ENCODE results near the gene GATA3. TPM values are rescaled to one million over a fixed set of nuclear protein-coding genes. Genes with fewer than 3 reads are reported as not detected.
A peak's percentile ranks its signal among the peaks of the same experiment; 100 is the strongest.

GATA3 gene
- total and polyA plus RNA-seq, 2 experiments from 2014 or later, result 2.4 to 15.4 TPM

DNA sequence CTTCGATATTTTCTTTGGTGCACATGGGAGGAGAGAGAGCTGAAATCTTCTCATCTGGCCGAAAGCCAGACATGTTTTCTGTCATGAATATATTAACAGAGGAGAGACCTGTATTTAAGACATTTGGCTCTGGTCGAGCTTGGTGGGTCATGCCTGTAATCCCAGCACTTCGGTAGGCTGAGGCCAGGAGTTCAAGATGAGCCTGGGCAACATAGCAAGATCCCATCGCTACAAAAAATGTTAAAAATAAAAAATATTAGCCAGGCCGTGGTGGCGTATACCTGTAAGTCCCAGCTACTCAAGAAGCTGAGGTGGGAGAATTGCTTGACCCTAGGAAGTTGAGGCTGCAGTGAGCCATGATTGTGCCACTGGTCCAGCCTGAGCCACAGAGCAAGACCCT is 21.9 kb upstream of the GATA3 start:
- no peak for DNase-seq (ENCODE audit: low spot score)
- Histone ChIP-seq H3K4me1 (ENCODE audit: insufficient read depth) (peaks cover 17% of the 10 kb centered on the region), H3K27ac (no peak overlapping the region), H3K9me3 (ENCODE audit: low read depth) (no peaks in the 10 kb centered on the region), H4K20me1 (ENCODE audit: insufficient read depth, poor library complexity, severe bottlenecking) (no peaks in the 10 kb centered on the region), H2AFZ (no peak overlapping the region), H3K4me2 (no peak overlapping the region), H3K36me3 (replicated peaks; ENCODE audit: insufficient read depth, low read depth) (no peaks in the 10 kb centered on the region), H3K9me2 (replicated peaks; ENCODE audit: insufficient read depth) (no peaks in the 10 kb centered on the region), H3K27me3 (peaks cover 70% of the 10 kb centered on the region), H3K79me2 (no peaks in the 10 kb centered on the region), H3K4me3 (no peak overlapping the region)
- WGBS (ENCODE audit: low lambda C conversion rate, missing lambda C conversion rate), result 89% methylated on average over 7 of the region's 7 CpGs
- TF ChIP-seq, protein P1, sequence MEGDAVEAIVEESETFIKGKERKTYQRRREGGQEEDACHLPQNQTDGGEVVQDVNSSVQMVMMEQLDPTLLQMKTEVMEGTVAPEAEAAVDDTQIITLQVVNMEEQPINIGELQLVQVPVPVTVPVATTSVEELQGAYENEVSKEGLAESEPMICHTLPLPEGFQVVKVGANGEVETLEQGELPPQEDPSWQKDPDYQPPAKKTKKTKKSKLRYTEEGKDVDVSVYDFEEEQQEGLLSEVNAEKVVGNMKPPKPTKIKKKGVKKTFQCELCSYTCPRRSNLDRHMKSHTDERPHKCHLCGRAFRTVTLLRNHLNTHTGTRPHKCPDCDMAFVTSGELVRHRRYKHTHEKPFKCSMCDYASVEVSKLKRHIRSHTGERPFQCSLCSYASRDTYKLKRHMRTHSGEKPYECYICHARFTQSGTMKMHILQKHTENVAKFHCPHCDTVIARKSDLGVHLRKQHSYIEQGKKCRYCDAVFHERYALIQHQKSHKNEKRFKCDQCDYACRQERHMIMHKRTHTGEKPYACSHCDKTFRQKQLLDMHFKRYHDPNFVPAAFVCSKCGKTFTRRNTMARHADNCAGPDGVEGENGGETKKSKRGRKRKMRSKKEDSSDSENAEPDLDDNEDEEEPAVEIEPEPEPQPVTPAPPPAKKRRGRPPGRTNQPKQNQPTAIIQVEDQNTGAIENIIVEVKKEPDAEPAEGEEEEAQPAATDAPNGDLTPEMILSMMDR (IDR thresholded peaks at IDR 0.05; ENCODE audit: poor library complexity), result no peak
- no peak for TF ChIP-seq EZH2 (IDR thresholded peaks at IDR 0.05; ENCODE audit: borderline replicate concordance)
- no peak for TF ChIP-seq EZH2phosphoT487 (IDR thresholded peaks at IDR 0.05; ENCODE audit: low read depth, severe bottlenecking, unreplicated experiment)

DNA sequence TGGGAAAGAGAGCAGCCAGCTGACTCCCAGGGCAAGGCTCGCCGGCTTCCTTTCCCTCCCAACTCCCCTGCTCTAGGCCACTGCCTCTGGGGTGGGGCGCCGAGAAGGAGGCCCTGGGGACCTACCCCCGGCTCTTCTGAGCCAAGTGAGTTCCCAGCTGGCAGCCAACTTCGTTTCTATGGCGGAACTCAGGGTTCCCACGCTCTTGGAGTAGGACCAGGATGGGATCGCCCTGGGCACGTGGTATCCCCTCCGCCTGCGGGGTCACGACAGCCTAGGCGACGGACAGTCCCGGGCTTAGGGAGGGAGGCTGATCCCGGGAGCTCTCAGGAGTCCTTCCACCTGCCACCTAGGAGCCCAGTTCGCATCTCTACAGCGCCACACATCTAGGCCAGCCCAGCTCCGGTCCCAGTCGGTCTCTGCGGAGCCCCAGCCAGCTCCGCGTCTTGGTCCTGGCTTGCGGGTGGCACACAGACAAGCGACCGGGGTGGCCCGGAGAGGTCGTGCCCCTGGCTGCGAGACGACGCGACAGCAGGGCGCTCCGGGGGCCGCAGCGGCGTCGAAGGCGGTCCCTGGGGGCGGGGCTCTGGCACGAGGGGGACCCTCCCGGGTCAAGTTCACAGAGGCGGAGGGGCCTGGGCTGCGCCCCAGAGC is 20.5 kb upstream of the GATA3 start:
- H3K4me1 ChIP-seq (ENCODE audit: insufficient read depth), result peaks cover 17% of the 10 kb centered on the region
- peak overlapping the region; percentile 80 for H3K4me2 ChIP-seq
- no peaks in the 10 kb centered on the region for H4K20me1 ChIP-seq (ENCODE audit: insufficient read depth, poor library complexity, severe bottlenecking)
- 7% methylated on average over 42 of the region's 45 CpGs for WGBS (ENCODE audit: low lambda C conversion rate, missing lambda C conversion rate)
- no peaks in the 10 kb centered on the region for H3K79me2 ChIP-seq
- TF ChIP-seq, protein P1 (IDR thresholded peaks at IDR 0.05; ENCODE audit: poor library complexity), result no peak
- TF ChIP-seq EZH2phosphoT487 (IDR thresholded peaks at IDR 0.05; ENCODE audit: low read depth, severe bottlenecking, unreplicated experiment), result peak; percentile 21
- peak; percentile 58 for TF ChIP-seq EZH2 (IDR thresholded peaks at IDR 0.05; ENCODE audit: borderline replicate concordance)
- no peak for DNase-seq (ENCODE audit: low spot score)
- H3K27ac ChIP-seq, result no peak overlapping the region
- H3K36me3 ChIP-seq (replicated peaks; ENCODE audit: insufficient read depth, low read depth), result no peaks in the 10 kb centered on the region
- peak overlapping the region; percentile 26 for H2AFZ ChIP-seq
- no peaks in the 10 kb centered on the region for H3K9me3 ChIP-seq (ENCODE audit: low read depth)
- no peak overlapping the region for H3K4me3 ChIP-seq
- H3K27me3 ChIP-seq, result peaks cover 82% of the 10 kb centered on the region
- no peaks in the 10 kb centered on the region for H3K9me2 ChIP-seq (replicated peaks; ENCODE audit: insufficient read depth)

DNA sequence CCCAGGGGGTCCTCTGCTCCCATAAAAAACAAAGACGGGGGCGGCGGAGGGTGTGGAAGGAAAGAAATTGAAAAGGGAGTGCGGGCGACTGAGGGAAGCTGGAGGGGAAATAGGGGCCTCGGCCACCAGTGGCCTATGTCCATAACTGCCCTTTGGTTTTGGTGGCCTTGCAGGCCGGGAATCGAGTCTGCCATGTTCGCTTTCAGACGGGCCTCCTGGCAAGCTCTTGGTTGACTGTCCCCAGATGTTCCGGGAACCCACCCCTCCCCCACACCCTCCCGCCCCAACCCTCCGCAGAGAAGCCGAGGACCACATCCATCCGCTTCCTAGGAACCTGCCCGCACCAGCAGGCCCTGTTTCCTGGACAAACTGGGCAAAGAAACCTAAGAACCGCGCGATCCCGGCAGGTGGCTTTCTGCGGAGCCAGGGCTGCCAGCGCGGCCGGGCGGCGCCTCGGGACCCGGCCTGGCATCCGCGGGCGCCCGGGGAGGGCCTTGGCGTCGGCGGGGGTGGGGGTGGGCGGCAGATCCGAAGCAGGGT is 20.0 kb upstream of the GATA3 start:
- Histone ChIP-seq H3K4me2 (peak overlapping the region; percentile 80), H3K27me3 (peaks cover 88% of the 10 kb centered on the region), H3K36me3 (replicated peaks; ENCODE audit: insufficient read depth, low read depth) (no peaks in the 10 kb centered on the region), H3K27ac (no peak overlapping the region), H3K4me3 (no peak overlapping the region), H3K4me1 (ENCODE audit: insufficient read depth) (peaks cover 17% of the 10 kb centered on the region), H3K9me2 (replicated peaks; ENCODE audit: insufficient read depth) (no peaks in the 10 kb centered on the region), H2AFZ (peak overlapping the region; percentile 26), H4K20me1 (ENCODE audit: insufficient read depth, poor library complexity, severe bottlenecking) (no peaks in the 10 kb centered on the region), H3K79me2 (no peaks in the 10 kb centered on the region), H3K9me3 (ENCODE audit: low read depth) (no peaks in the 10 kb centered on the region)
- peak; percentile 38 for TF ChIP-seq EZH2phosphoT487 (IDR thresholded peaks at IDR 0.05; ENCODE audit: low read depth, severe bottlenecking, unreplicated experiment)
- TF ChIP-seq, protein P1 (IDR thresholded peaks at IDR 0.05; ENCODE audit: poor library complexity), result no peak
- DNase-seq (ENCODE audit: low spot score), result no peak
- 1% methylated on average over 26 of the region's 37 CpGs for WGBS (ENCODE audit: low lambda C conversion rate, missing lambda C conversion rate)

Data from hepatocyte (in vitro differentiated cells).